Ammon's horn (tissue), 1 donor: ENCODE measurements around the gene LGALS3BP.

Source experiments
- DNase-seq: peaks from one replicate; pipeline ENCODE4 v3.0.0-alpha.2; 2016; ENCODE audit warnings: low spot score

Gene LGALS3BP

DNA sequence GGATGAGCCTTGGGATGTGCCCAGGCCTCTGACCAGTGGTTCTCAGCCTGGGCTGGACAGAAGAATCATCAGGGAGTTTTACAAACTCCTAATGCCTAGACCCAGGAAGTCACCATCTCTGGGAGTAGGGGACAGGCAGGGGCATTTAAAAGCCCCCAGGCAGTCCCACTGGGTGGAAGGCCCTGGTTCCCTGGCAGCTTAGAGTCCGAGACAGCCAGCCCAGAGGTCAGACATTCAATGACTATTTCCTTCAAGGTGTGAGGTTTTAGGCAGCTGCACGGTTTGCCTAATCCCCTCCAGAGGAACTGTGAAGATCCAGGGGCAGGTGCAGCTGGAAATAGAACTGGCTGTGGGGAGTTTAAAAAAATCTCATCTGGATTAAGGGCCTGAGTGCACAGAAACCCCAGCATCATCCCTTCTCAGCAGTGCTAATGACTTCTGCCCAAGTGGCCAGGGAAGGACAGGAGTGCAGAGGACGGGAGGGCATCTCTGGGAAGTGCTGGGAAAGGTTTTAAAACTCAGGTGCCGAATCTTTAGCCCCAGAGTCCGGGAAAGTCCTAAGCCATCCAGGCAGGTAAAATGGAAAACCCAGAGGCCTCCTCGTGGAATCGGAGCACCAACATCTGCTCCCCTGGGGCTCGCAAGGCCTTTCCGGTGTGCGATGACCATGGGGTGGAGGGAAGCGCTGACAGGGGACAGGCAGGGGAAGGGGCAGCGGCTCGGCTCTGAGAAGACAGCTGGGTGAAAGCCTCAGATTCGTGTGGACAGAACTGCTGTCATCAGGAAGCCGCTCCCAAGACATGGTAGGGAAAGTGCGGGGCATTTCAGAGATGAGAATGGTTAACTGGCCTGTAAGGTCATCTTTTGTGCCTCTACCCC lies 1.5 kb upstream of the LGALS3BP start:
- no peak for DNase-seq

DNA sequence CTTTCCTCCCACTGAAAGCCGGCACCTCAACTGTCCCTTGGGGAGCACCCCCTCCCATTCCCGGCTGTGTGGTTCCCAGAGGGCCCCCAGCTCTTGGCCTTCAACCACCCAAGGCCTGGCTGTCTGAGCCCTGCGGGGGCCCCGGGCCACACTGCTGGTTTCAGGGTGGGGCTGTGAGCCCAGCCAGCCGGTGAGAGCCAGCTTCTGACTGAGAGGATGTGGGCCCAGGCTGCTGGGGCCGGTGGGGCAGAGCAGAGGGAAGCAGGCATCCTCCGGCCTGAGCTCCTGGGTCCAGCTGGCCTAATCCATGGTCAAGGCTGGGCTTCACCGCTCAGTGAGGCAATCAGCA lies 875 bp upstream of the LGALS3BP start:
- DNase-seq, result no peak

DNA sequence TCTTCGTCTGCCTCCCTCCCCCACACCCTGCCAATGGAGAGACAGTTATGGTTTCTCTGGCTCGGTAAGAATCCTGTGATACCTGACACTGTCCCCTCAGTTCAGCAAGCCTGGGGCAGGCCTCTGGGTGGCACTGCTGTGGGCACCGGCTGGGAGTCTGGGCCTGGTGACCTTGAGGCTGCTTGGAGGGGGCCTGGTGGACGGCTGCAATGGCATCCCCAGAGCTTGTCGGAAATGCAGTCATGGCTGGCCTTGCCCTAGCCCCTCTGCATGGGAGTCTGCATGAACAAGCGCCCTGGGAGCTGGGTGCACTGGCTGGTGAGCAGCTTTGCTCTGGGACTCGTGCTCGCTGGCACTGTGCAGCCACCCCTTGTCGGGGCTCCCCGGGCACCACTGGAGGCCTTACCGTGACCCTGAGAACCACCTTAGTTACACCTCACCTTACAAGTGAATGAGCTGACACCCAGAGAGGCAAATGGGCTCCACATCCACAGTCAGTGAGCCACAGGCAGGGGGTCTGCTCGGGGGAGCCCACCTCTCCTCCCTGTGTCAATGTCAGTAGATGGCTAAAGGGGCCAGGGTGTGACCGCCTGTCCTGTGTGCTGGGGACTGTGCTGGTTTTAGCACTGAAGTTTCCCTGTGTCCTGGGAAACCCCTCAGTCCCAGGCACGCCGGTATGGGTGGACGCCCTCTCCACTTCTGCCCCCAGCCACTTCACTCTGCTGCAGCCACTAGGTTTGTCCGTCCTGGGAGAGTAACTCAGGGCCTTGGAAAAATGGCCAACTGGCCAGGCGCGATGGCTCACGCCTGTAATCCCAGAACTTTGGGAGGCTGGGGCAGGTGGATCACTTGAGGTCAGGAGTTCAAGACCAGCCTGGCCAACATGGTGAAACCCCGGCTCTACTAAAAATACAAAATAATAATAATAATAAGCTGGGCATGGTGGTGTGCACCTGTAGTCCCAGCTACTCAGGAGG lies 1.4 kb downstream of the LGALS3BP start:
- DNase-seq, result no peak

DNA sequence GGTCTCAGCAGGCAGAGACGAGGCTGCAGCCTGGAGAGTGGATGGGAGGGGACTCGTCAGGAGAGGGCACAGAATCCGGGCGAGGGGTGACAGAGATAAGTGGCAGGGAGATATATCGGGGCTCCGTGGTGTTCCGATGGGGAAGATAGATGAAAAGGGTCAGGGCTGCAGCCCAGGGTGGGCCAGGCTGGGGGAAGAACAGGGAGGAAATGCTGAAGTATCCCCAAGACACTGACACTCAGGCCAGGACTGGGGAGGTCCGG lies 2.1 kb downstream of the LGALS3BP start:
- no peak for DNase-seq

DNA sequence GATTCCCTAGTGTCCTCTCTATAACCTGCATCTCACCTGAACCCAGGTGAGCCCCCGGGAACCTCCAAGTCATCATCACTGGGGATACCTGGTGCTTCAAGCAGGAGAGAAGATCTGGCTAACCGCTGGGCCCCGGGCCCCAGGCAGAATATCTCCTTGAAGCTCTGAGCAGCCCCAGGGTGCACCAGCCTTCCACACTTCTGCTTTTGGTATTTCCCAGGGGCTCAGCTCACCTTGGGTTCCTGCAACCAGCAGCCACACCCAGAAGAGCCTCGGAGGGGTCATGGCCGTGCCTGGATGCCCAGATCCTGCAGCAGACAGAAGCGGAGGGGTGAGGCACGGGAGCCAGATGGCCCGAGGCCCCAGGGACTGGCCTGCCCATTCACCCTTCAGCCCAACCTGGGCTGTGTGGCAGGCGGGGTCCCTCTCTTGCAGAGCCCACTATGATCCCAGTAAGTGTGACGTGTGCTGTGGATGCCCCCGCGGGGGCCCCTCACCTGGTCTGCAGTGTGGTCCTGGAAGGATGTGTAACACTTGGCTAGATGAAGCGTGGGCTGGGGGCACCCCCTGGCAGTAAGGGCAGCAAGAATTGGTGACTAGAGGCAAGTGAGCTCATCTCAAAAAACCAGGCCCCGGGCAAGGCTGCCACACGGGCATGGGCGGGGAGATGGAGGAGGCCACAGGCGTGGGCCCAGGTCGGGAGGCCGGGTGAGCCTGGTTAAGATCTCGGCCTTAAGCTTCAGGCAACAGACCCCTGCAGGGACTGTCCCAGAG lies 2.6 kb downstream of the LGALS3BP start:
- no peak for DNase-seq

DNA sequence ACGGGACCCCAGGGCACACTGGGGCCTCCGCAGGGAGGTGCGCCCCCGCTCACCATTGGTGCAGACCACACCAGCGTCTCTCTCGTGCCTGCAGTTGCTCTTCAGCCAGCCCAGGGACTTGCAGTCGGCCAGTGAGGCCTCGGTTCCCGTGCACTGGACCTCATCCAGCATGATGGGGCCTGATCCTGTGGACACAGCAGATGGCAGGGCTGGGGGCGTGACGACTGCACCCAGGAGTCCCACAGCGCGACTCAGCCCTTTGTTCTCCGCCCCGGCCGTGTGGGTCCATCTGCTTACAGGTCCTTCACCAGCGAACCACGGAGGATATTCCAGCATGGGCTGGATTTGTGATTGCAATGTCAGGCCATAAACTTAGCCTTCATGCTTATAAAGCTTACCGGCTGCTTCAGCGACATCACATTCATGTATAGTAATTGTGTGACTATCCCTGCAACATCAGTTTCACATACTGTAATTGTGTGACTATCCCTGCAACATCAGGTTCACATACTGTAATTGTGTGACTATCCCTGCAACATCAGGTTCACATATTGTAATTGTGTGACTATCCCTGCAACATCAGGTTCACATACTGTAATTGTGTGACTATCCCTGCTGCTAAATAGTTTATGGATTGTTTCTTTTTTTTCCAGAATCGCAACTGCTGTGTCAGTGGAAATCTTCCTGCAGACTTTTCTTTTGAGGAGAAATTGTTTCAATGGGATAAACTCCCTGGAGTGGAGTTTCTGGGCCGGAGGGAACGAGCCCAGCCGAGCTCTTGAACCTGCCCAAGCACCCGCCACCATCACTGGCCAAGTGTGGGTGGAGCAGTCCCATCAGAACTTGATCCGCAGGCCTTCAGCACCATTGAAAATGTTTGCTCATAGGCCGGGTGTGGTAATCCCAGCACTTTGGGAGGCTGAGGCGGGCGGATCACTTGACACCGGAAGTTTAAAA lies 4.8 kb downstream of the LGALS3BP start:
- peak; percentile 53 for DNase-seq

DNA sequence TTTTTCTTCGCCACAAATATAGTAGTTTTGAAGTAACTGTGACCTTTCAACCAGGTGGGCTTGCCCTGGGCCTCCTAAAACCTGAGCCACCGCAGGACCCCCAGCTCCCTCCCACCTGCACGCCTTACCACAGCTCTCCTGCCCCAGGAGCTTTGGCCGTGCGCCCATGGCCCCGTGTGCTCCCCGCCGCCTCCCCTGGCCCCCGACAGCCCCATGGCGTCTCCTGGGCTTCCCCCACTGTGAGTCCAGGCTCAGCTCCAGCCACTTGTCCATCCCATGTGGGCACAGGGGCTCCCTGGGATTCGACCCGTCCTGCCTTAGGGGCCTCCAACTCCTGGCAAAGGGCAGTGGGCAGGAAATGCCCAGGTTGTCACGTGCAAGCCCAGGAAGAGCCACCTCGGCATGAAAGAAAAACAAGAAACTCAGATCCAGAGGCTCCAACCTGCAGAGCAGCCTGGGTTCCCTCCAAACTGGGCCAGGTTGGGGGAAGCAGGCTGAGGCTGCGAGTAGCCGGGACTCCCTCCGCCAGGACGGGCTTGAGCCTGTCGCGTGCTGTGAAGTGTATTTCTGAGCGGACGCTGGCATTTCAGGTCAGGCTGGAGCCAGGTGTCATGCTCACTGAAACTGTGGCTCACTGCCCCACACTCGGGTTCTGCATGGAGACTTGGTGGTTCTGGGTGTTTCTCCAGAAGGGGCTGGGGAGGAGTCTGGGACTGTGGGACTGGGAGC lies 5.8 kb downstream of the LGALS3BP start:
- DNase-seq, result no peak

DNA sequence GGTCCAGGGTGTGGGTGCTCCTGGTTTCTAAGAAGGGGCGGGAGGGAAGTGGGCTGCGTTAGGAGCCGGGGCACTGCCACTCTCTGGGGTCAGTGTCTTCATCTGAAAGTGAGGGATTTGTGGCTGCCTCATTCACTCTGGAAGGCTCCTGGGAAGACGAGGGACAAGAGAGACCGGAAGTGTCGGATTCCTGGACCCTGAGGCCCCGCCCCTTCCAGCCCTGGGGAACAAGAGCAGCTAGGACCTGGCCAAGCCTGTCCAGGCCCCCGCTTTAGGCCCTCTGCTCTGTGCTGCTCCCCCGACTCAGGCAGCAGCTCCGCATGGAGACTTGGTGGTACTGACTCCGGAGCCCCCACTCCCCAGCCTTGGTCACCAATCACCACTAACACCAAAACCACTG lies 6.5 kb downstream of the LGALS3BP start:
- DNase-seq, result no peak

DNA sequence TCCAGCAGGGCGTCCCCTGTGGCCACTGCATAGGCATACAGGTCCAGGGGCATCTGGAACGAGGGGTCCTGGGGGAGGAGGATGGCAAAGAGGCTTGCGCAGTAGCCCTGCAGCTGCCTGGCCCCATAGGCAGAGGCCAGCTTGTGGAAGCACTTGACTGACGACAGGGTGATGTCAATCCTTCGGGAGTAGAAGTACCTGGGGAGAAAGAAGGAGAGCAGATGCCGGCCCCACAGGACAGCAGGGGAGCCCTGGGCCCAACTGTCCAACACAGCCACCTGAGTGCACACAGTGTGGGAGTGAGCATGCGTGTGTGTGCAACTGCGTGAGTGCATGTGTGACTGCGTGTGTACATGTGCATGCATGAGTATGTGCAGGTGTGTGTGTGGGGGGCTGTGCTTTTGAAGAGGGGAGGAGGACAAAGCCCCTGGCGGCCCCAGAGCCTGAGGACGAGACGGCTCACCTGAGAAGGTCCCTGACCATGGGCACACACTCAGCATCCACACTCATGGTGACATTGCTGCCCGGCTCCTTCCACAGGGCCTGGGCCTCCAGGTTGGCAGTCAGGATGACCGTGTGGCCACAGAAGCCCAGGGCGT lies 7.1 kb downstream of the LGALS3BP start:
- no peak for DNase-seq

DNA sequence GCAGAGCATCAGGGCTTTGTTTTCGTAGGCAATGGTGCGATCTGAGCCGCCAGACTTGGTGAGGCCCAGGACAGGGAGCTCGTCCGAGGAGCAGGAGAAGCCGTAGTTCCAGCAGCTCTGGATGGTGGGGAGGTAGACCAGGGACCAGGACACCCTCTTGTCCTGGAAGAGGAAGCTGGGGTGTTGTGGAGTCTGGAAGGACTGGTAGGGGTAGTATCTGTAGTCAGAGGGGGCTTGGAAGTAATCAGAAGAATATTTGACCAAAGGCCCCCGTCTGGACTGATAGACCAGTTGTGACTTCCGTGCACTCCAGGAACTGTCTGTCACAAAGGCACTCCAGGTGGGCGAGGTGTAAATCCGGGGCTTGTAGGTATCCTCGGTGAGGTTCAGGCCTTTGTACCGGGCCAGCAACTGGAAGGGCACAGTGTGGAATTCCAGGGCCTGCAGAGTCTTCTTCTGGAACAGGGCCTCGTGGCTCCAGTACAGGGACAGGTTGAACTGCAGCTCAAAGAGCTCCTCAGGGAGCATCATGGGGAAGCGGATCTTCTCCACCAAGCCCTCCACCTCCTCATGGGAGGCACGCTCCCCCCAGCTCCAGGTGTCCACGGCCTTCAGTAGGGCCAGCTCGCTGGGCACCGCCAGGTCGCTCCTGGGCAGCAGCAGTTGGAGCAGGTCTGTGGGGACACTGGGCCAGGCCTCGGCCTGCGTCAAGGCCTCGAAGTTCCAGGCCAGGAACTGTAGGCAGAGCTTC lies 7.8 kb downstream of the LGALS3BP start:
- no peak for DNase-seq

DNA sequence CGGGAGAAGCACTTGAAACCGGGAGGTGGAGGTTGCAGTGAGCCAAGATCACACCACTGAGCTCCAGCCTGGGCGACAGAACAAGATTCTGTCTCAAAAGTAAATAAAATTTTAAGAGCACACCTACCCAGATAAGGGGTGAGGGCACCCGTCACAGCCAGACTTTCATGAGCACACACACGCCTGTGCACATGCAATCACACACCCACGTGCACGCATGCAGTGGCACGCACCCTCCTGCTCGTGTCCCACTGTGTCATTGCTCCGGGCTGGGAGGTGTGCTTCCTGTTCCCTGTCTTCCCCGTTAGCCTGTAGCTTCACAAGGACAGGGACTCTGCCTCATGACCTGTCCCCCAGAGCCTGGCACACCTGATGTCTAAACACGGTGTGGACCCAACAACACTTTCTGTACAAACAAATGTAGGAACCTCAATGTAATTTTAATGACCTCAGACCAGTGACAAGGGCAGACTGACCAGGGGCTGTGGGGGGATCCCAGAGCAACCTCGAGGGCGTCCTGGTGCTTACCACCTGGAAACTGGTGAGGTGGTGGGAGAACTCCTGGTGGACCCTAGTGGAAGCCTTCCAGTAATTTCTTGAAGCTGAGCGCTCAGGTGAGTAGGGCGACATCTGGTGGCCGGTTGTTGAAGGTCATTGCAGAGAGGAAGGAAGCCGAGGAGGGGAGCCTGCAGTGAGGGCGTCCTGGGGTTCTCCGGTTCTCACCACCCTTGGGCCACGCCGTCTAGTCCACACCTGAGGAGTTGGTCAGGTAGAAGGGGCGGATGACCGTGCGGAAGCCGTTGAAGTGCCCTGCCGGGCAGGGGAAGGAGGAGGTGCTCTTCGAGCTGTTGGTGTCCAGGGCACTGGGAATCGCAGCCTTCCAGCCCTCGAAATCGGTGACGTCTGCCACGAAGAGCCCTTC lies 8.6 kb downstream of the LGALS3BP start:
- peak; percentile 86 for DNase-seq

DNA sequence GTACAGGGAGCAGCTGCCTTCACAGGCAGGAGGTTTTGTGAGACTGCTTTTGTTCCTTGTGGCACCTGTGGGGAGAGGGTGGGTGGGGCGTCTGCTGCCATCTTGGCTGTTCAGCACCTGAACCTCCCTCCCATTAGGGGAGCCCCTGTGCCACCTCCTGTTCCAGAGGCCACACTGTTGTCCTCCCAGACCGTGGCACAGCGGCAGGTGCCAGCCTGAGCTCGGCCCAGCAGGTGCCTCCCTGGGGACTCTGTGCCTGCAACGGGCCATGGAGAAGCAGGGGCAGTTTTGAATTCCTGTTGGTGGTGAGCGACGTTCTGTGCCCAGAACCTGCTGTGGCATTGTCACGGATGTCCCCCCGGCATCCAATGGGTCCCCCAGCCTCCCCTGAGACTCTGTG lies 9.9 kb downstream of the LGALS3BP start:
- no peak for DNase-seq

DNA sequence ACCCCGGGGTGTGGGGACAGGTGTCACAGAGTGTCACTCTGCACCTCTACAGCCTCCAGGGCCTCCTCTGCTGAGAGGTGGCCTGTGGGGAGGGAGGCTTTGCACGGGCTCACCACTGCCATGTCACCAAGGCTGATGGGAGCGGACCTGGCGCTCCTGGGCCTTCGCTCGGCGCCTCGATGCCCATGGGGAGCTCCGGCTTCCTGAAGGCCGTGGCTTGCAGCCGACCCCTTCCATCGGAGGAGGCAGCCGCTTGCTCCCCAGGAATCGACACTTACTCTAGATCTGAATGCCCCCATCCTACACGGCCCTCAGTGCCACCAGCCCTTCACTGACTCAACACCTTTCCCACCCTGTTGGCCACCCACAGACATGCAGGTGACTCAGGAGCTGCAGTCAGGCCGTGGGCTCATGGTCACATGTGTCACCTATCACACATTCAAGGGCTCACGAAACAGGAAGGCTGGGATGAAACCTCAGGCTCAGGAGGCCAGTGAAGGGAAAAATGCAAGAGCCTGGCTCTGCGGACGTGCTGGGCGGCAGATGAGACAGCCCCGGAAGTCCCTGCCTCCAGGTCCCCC lies 11.9 kb downstream of the LGALS3BP start:
- DNase-seq, result no peak

DNA sequence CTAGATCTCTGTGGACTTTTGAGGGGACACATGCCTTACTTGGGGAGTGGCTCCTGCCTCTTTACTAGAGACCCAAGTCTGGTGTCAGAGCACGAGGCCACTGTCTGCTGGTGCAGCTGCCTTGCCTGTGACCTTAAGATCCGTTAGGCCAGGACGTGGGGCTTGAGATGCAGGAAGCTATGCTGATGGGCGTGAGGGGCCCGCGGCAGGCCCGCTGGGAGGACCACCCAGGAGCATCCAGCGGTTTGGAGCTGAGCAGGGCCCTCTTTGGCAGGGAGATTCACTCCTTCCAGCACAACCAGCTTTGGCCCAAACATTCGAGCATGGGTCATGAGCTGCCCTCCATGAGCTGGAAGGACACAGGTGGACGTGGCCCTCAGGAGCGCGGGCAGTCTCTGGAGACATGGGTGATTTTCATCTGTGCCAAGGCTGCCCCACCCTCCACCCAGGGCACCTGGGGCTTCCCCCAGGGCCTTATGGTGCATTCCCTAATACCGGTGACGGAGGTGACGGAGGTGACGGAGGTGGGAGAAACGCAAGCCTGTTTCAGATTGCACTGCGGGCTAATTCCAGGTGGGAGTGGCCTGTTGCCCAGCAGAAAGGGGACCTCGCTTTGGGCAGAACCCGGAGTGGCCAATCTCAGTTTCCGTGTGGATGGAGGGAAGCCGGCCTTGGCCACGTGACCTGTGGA lies 12.7 kb downstream of the LGALS3BP start:
- no peak for DNase-seq

DNA sequence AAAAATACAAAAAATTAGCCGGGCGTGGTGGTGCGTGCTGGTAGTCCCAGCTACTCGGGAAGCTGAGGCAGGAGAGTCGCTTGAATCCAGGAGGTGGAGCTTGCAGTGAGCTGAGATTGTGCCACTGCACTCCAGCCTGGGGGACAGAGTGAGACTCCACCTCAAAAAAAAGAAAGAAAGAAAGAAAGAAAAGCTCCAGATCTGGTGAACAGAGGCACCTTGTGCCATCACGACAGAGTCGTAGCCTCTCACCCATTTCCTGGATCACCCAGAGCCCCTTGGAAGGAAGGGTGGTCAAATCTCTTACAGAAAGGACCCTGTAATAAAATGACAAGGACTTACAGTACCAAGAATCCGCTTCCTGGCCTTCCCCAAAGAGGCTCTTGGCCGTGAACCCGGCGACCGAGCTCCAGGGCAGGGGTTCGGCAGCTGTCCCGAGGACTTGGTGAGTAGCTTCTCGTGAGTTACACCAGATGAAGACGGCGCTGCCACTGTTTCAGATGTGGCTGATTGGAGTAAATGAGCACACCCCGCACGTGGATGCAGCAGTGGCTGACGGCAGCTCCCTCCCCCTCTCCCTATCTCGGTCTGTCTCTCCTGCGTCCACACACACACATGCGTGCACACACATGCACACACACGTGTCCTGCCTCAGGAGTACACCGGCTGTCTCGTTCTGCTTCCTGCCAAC lies 13.5 kb downstream of the LGALS3BP start:
- DNase-seq, result no peak

DNA sequence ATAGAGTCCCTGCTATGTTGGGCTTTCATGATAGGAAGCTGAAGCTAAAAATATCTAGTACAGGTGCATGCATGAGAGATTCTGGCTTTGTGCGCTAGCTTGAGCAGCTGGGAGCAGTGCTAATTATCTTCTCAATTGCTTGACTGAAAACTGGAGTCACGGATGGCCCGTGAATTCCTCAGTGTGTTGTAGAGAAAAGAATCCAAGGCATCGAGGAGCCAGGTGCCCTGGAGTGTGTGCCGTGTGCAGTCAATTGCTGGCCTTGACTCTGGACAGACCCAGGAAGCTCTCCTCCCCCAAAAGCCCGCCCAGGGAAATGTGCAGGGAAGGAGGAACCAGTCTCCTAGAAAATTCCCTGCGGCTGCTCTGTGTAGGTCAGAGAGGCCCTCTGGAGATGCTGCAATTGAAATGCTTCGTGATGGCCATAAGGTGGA lies 14.2 kb downstream of the LGALS3BP start:
- DNase-seq, result no peak

DNA sequence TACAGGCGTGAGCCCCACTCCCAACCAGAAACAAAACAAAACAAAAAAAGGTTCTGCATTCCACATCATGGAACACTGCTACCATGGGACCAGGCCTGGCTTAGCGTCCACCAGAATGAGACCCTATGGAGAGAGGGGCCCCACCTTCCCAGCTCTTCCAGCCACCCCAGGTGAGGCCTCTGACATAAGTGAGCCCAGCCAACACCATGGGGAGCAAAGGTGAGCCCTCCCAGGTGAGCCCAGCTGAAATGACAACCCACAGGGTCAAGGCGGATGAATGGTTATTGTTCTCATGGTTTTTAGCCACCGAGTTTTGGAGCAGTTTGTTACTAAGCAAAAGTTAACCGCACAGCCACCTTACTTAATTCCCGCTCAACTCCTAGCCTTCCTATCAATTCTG lies 16.3 kb downstream of the LGALS3BP start:
- DNase-seq, result no peak
